Lower lobe of right lung (tissue), 2 donors: ENCODE data around the gene MRTFB. TPM values are rescaled to one million over a fixed set of nuclear protein-coding genes. Genes with fewer than 3 reads are reported as not detected.

Source experiments
- ATAC-seq, 2 donors: fragments of 200-7000 bp; cut with Tn5 transposase; one replicate each; pipeline ENCODE4 v1.9.1; 2020 to 2022; ENCODE audit warnings: mild to moderate bottlenecking in 2 of 2, moderate library complexity in 2 of 2
- DNase-seq: peaks from one replicate; pipeline ENCODE4 v3.0.0-alpha.2; 2020
- H3K27ac ChIP-seq: fragments of 200-600 bp; one replicate; pipeline ENCODE4 v1.8.0; 2022
- H3K27me3 ChIP-seq: fragments of 200-600 bp; one replicate; pipeline ENCODE4 v1.8.0; 2022; ENCODE audit warnings: low read depth
- H3K36me3 ChIP-seq: fragments of 200-600 bp; one replicate; pipeline ENCODE4 v1.8.0; 2022; ENCODE audit warnings: mild to moderate bottlenecking
- H3K4me1 ChIP-seq: fragments of 200-600 bp; one replicate; pipeline ENCODE4 v1.8.0; 2022
- H3K4me3 ChIP-seq: fragments of 200-600 bp; one replicate; pipeline ENCODE4 v1.8.0; 2022; ENCODE audit warnings: mild to moderate bottlenecking
- H3K9me3 ChIP-seq: fragments of 200-600 bp; one replicate; pipeline ENCODE4 v1.8.0; 2022
- intact Hi-C: fragments of 100-400 bp; cut with DNase I; formaldehyde crosslinking; loops from one replicate; pipeline ENCODE4 v1.11.0; 2022
- total RNA-seq: library from RNA; stranded (reverse); fragmentation: NEBNext Ultra II Directional; extraction: Animal tissue kit (Norgen Biotek cat#: 25700); gene quantifications from one replicate; pipeline ENCODE4 v1.2.1, GENCODE V29; 2021
- TF ChIP-seq, protein P1 (sequence below): fragments of 200-600 bp; IDR thresholded peaks from one replicate; pipeline ENCODE4 v1.8.0; 2022; ENCODE audit warnings: antibody characterized with exemption, mild to moderate bottlenecking
- donor health status: DM: no; HTN: yes; CAD: no; lungs with severe emphysema.

The MRTFB gene
- total RNA-seq, 1 donor from 2014 or later = 50.8 TPM

DNA sequence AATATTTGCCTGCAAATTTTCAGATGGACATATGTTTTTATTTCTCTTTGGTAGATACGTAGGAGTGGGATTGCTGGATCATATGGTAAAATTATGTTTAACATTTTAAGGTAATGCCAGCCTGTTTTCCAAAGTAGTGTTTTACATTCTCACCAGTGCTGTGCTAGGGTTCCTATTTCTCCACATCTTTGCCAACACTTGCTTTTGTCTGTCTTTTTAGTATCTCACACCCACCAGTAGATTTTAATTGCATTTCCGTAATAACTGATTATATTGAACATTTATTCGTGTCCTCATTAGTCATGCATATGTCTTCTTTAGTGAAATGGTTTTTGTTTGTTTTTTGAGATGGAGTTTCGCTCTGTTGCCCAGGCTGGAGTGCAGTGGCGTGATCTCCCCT, 58.4 kb downstream of the MRTFB start:
- peaks cover 18% of the 10 kb centered on the region for H3K4me1 ChIP-seq
- intact Hi-C loops = no loop called here
- no peak for ATAC-seq

GRCh38 chr16:14131774-14132695, 60.9 kb downstream of the MRTFB start:
- H3K4me3 ChIP-seq = no peak overlapping the region
- H3K4me1 ChIP-seq = peaks cover 9% of the 10 kb centered on the region
- no peaks in the 10 kb centered on the region for H3K27me3 ChIP-seq
- TF ChIP-seq, protein P1, sequence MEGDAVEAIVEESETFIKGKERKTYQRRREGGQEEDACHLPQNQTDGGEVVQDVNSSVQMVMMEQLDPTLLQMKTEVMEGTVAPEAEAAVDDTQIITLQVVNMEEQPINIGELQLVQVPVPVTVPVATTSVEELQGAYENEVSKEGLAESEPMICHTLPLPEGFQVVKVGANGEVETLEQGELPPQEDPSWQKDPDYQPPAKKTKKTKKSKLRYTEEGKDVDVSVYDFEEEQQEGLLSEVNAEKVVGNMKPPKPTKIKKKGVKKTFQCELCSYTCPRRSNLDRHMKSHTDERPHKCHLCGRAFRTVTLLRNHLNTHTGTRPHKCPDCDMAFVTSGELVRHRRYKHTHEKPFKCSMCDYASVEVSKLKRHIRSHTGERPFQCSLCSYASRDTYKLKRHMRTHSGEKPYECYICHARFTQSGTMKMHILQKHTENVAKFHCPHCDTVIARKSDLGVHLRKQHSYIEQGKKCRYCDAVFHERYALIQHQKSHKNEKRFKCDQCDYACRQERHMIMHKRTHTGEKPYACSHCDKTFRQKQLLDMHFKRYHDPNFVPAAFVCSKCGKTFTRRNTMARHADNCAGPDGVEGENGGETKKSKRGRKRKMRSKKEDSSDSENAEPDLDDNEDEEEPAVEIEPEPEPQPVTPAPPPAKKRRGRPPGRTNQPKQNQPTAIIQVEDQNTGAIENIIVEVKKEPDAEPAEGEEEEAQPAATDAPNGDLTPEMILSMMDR = no peak
- H3K9me3 ChIP-seq = no peaks in the 10 kb centered on the region
- no peaks in the 10 kb centered on the region for H3K36me3 ChIP-seq
- H3K27ac ChIP-seq = no peak overlapping the region
- DNase-seq = no peak
- ATAC-seq = peak in 1 of 2 donors; percentile 65
- intact Hi-C loops = no loop called here

More for the DNA sequence above, 58.4 kb downstream of the MRTFB start:
- H3K27me3 ChIP-seq = no peaks in the 10 kb centered on the region
- DNase-seq = no peak
- no peaks in the 10 kb centered on the region for H3K9me3 ChIP-seq
- H3K27ac ChIP-seq = no peak overlapping the region
- H3K36me3 ChIP-seq = no peaks in the 10 kb centered on the region
- no peak overlapping the region for H3K4me3 ChIP-seq
- TF ChIP-seq, protein P1 = no peak

DNA sequence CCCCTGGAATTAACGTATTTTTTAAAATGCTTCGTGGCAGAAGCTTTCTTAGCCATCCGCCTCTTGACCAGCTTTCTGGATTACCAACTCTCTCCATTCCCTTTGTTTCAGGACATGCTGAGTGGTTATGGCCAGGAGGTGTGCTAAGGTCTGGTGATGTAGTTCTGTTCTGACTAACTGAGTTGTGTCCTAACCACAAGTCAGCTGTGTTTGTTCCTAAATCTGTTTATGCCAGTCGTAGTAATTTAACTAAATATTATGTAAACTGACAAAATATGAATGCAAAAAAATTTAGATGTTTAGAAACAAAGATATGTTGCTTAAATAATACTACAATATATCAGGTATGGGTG, 61.6 kb downstream of the MRTFB start:
- Histone ChIP-seq H3K9me3 (no peaks in the 10 kb centered on the region), H3K36me3 (no peaks in the 10 kb centered on the region), H3K4me3 (no peak overlapping the region), H3K27ac (no peak overlapping the region), H3K27me3 (no peaks in the 10 kb centered on the region), H3K4me1 (peaks cover 9% of the 10 kb centered on the region)
- intact Hi-C loops = no loop called here
- no peak for DNase-seq
- ATAC-seq = peak; percentile 52 to 78
- TF ChIP-seq, protein P1 = no peak

DNA sequence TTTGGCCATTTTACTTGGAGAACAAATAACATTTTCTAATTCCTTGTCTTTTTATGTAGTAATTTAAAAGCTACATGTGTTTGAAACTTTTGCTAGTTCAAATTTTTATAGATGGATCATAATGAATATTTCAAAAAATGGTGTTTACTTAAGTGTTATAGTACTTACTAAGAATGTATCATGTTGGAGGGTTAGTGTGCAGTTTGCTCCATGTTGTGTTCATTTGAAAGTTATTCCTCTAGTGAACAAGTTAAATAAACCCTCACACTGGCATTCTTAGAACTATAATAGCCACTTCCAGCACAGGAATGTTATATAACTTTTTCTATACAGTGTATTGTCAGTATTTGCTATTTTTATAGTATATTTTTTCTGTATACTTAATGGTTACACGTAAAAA, 62.8 kb downstream of the MRTFB start:
- Histone ChIP-seq H3K27me3 (no peaks in the 10 kb centered on the region), H3K27ac (no peak overlapping the region), H3K9me3 (no peaks in the 10 kb centered on the region), H3K4me1 (peaks cover 9% of the 10 kb centered on the region), H3K36me3 (no peaks in the 10 kb centered on the region), H3K4me3 (no peak overlapping the region)
- intact Hi-C loops = no loop called here
- DNase-seq (no peak), ATAC-seq (no peak)
- TF ChIP-seq, protein P1 = no peak

GRCh38 chr16:14135704-14136103, 64.6 kb downstream of the MRTFB start:
- H3K9me3 ChIP-seq = no peaks in the 10 kb centered on the region
- H3K4me1 ChIP-seq = peaks cover 9% of the 10 kb centered on the region
- intact Hi-C loops = no loop called here
- ATAC-seq (no peak), DNase-seq (no peak)
- no peaks in the 10 kb centered on the region for H3K27me3 ChIP-seq
- H3K36me3 ChIP-seq = peaks cover 4% of the 10 kb centered on the region
- TF ChIP-seq, protein P1 = no peak
- no peak overlapping the region for H3K4me3 ChIP-seq
- no peak overlapping the region for H3K27ac ChIP-seq
